ENCODE data around the gene SH3RF3.
A peak's percentile ranks its signal among the peaks of the same experiment; 100 is the strongest.

SH3RF3 gene

GRCh38 chr2:109489296-109489695 lies 360.3 kb downstream of the SH3RF3 start:
- DNase-seq: no peak

DNA sequence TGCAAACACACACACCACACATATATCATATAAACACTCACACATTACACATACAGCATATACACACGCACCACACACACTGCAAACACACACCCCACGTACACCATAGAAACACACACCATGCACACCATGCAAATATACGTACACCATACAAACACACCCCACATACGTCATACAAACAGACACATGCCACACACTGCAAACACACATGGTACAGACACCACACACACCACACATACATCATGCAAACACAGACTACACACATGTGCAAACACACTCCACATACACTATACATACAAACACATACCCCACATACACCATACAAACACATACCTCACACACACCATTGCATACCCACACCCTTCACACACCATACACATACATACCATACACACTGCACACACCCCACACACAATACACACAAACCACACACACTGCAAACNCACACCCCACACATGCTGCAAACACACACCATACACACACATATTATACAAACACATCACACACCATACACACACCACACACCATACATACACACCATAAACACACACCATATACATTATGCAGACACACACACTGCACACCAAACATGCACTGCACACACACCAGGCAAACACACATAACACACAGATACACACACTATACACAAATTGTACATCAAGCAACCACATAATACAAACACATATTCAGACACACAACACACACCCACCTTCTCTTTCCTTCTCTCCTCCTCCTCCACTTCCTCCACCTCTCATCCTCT lies 364.4 kb downstream of the SH3RF3 start:
- DNase-seq: no peak

DNA sequence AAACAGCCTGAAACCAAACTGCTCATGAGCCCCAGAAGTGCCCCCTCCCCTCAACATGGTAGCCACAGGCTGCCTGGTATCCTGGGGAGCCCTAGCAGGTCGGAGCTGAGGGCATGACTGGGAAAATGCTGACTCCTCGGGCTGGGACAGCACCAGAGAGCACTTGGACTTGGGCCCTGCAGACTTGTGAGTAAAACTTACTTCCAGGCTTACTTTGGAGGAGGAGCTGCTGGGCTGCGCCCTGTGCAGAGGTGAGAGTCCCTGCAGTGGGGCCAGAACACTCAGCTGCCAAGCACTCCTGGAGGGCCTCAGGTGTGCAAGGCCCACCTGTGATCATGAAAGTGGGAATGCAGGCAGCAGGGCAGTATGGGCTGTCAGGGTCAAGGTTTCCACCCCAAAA lies 365.3 kb downstream of the SH3RF3 start:
- DNase-seq: no peak

GRCh38 chr2:109497463-109497862 lies 368.5 kb downstream of the SH3RF3 start:
- no peak for DNase-seq

DNA sequence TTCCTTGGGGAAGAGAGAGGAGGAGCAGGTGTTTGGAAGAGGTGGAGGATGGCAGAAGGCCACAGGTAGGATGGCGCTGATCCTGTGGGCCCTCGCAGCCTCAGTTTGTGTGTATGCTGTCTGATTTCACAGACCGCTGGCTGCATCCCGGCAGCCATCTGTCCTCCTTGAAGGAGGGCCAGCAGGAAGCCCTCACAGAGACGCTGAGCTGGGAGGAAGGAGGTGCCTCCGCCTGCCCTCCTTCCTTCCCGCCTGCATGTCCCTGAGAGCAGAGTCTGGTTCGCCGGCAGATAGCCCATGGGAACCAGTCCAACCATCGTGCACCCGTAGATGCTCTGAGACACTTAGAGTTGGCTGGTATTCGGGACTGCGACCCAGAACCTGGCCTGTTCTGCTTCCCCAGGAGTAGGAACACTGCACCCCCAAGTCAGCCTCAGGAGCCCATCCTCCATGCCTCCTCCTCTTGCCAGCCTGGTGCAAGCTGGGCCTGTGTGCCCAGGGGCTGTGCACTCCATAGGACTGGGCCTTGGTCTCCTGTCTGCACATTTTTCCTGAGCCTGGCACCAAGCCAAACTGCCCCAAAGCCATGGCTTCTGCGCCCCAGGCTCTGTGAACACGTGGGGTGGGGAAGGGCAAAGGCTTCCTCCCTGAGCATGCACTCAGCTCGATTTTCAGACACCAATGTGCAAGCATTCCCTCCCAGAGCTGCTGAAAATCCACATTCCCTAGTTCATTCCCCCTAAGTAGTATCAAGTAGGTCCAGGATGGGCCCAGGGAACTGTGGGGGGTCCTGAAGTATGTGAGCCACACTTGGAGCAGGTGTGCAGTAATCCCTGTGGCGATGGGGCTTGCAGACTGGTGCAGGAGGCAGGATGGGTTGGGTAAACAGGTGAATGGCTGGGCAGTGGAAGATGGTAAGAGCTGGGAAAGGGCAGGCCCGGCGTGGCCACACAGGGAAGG lies 369.2 kb downstream of the SH3RF3 start:
- peak; percentile 19 for DNase-seq

DNA sequence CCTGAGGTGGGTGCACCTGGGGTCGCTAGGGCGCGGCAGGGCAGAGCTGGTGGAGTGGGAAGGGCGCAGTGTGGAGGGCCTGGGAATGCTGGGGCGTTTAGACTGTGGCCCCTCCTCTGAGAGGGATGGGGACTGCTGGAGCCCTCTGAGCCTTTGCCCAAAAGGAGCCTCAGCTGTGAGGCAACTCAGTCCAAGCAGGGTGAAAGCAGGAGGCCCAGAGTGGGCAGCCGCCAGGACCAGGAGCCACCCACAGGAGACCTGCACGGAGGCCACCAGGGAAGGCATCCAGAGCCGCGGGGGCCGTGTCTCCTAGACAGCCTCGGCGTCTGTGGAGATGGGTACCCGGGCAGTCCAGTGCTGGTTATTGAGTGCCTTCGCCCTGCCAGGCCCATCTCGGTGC lies 369.9 kb downstream of the SH3RF3 start:
- DNase-seq: no peak

GRCh38 chr2:109499566-109499965 lies 370.6 kb downstream of the SH3RF3 start:
- DNase-seq: no peak

GRCh38 chr2:109500910-109501309 lies 371.9 kb downstream of the SH3RF3 start:
- no peak for DNase-seq

GRCh38 chr2:109501461-109501860 lies 372.5 kb downstream of the SH3RF3 start:
- DNase-seq: no peak

GRCh38 chr2:109503191-109503590 lies 374.2 kb downstream of the SH3RF3 start:
- no peak for DNase-seq

DNA sequence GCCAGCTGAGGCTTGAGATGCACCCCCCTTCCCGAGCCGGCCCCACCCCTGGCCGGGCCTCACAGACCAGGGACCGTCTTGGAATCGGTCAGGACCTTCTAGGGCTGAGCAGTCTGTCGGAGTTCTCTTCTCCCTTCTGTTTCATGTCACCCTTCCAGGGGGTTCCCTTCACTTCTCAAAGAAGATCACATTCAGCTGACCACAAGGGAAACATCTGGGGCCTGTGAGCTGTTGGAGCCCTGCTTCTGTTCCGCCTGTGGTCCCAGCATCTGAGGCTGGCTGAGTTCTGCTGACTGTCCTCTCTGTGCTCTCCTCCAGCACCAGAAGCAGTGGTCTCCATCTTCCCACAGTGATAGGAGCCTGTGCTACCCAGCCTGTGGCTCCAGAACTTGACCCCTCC lies 378.2 kb downstream of the SH3RF3 start:
- no peak for DNase-seq

DNA sequence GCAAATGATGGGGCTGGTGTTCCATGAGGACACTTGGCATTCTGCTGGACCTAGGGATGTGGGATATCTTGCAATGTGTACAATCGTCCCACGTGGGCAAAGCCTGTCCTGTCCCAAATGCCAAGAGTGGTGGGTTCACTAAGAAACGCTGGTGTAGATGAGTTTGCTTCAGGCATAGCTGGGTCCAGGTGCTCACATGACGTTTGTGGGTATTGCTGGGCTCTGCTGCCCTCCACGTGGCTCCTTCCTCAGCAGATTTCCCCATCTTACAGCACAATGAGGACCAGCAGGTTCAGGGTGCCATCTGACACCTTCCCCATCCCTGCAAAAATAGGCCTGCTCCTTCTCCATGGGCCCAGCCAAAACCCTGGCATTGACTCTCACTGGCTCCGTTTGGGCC lies 378.8 kb downstream of the SH3RF3 start:
- DNase-seq: no peak

GRCh38 chr2:109508556-109508955 lies 379.6 kb downstream of the SH3RF3 start:
- DNase-seq: no peak

DNA sequence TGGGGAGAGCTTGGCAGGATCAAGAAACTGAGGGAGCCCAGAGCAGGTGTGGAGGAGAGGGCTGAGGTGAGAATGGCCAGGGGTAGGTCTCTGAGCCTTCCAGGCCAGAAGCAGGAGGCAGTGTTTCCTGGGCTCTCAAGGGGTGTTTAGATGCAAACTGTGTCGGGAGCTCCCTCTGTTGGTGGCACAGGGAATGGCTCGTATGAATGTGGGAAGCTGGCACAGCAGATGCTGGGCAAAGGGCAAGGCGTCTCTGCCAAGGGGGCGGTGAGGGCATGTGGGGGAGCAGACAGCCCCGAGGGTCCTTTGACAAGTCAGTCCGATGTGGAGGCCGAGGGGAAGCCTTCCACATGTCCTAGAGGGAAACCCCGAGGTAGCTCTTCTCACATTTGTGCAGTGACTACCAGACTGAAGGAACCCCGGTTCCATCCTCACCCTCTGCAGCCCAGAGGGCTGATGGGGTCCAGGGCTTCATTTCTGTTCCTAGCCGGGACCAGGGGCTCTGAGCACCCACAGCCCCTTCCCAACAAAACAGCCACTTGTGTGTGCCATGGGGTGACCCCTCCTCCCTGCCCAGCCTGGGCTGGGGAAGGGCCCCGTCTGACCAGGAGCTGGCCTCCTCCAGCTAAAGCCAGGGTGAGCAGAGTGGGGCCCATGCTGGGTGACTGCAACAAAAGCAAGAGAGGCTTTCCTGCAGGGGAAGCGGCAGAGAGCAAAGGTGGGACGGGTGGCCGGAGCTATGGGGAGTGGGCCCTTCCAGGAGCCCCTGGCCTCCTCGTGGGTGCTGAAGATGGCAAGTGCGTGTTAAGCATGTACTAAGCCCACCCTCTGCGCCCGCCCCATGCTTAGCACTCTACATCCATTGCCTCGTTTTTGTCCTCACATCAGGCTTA lies 381.4 kb downstream of the SH3RF3 start:
- peak; percentile 73 for DNase-seq

DNA sequence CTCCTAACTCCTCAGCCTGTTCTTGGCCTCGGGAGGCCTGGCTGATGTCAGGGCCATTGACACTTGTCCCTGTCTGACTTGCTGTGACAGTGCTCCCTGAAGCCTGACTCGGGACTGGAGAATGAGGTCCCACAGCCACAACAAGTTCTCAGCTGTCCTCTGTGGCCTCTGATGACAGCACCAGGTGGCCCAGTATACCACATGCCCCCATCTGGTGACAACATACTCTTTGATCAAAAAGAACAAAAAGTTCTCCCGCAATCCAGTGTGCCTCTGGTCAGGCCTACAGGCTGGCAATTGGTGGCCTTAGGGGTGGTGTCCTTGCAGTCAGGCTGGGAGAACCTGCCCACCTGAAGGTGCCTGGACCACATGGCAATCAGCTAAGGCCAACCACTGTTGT lies 382.2 kb downstream of the SH3RF3 start:
- no peak for DNase-seq

GRCh38 chr2:109512076-109512475 lies 383.1 kb downstream of the SH3RF3 start:
- no peak for DNase-seq

GRCh38 chr2:109513230-109513629 lies 384.2 kb downstream of the SH3RF3 start:
- DNase-seq: no peak

DNA sequence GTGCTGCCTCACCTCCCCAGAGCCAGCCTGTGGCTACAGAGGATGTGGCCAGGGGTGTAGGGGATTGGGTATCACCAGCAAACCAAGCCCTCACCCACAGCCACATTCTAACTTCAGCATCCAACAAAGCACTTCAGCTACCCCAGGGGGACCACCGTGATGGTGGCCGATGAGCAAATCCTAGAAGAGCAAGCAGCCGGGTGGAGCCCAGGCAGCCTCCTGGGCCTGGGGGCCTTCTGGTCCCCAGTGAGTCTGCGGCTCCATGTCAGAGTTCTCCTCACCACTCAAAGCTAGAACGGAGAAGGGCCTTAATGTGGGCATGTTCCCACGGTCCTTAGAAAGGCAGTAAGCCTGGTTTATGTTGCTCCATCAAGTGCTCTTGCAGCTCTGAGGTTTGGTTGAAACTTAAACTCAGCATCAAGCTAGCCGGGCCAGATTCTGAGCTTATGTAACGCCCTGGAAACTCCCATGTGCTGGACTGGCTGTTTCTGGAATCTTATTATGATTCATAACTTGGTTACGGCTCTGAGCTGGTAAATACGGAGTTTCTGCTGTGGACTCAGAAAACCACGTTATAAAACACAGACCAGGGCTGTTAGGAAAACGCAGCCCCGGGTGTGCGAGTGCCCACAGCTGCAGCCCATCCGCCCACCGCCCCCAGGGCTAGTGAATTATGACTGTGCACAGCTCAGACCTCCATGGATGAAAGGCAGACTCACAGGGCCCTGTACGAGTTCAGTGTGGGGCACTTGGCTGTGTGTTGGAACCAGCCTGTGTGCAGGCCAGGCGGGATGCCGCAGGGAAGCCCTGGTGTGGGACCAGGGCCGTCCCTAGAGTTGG lies 385.0 kb downstream of the SH3RF3 start:
- no peak for DNase-seq

GRCh38 chr2:109514857-109515256 lies 385.9 kb downstream of the SH3RF3 start:
- no peak for DNase-seq

DNA sequence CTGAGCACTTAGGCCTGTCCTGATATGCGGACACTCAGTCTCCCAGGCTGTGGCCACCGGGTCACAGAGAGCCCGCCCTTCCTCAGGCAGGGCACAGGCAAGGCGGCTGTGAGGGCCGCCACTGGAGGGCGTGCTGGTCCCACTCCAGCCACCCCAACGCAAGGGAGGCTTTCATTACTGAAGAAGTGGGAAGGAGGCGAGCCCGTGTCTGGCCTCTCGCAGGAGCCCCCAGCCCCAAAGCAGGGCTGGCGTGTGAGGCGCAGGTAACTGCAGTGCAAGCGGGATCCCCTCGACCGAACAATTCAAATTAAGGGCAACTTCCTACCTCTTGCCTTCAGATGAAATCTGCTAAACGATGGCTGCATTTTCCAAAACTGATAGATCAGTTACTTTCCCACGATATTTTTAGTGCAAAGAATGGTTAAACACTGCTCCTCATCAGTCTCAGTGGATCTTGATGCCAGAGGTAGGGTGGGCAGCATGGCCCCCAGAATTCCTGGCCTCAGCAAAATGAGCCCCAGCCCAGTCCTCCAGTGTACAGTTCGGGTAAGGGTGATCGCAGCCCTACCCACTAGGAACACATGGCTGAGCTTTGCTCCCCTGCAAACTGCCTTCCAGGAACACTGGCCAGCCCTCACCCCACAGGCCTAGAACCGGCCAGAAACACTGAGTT lies 387.6 kb downstream of the SH3RF3 start:
- DNase-seq: peak; percentile 39

- no peak for DNase-seq
These were observed 388.3 kb downstream of the SH3RF3 start for GRCh38 chr2:109517118-109517889.

Measured in NCI-H1694 treated with DMSO at 0.1 percent for 48 hours (cell line).